Gastrocnemius medialis (tissue), 4 donors: ENCODE measurements around the gene KRTAP3-1.

ENCODE experiments used
- POLR2A ChIP-seq, 2 donors: fragments of 450-650 bp; IDR thresholded peaks; one replicate each; pipeline ENCODE4 v1.6.1; 2017; ENCODE audit warnings: antibody characterized with exemption in 2 of 2, mild to moderate bottlenecking in 2 of 2, moderate library complexity in 2 of 2
- TF ChIP-seq, protein P1 (sequence below), 5 experiments: fragments of 450-650 bp in 3 of 5; fragments of 200-600 bp in 2 of 5; sonication (generic) in 2 of 5; IDR thresholded peaks in 4 of 5; conservative IDR thresholded peaks in 1 of 5; 1 replicate in 4 of 5; 2 replicates in 1 of 5; pipeline ENCODE4 v1.5.1; 2016 to 2019; ENCODE audit warnings: antibody characterized with exemption in 5 of 5, mild to moderate bottlenecking in 3 of 5, moderate library complexity in 3 of 5

DNA sequence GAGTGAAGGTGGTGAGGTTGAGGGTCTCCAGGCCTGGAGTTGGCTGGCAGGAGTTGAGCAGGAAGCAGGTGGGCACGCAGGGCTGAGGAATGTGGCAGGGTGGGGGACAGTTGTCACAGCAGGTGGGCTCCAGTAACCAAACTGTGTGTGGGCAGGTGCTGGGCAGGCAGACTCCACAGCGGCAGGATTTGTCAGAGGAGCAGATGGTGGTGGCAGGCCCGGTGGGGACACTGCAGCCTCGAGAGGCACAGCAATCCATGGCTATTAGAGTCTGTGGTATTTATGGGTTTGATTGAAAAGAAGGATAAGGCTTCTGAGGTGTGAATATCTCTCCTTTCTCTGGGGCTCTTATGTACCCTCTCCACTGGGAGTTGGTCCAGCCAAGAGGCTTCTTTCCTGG lies 15.1 kb downstream of the KRTAP3-1 start, which contains the start of gene KRTAP3-3:
- TF ChIP-seq, protein P1, sequence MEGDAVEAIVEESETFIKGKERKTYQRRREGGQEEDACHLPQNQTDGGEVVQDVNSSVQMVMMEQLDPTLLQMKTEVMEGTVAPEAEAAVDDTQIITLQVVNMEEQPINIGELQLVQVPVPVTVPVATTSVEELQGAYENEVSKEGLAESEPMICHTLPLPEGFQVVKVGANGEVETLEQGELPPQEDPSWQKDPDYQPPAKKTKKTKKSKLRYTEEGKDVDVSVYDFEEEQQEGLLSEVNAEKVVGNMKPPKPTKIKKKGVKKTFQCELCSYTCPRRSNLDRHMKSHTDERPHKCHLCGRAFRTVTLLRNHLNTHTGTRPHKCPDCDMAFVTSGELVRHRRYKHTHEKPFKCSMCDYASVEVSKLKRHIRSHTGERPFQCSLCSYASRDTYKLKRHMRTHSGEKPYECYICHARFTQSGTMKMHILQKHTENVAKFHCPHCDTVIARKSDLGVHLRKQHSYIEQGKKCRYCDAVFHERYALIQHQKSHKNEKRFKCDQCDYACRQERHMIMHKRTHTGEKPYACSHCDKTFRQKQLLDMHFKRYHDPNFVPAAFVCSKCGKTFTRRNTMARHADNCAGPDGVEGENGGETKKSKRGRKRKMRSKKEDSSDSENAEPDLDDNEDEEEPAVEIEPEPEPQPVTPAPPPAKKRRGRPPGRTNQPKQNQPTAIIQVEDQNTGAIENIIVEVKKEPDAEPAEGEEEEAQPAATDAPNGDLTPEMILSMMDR (IDR thresholded peaks at IDR 0.05 in 4 of 5, conservative IDR thresholded peaks at IDR 0.05 in 1 of 5), result no peak
- no peak for TF ChIP-seq POLR2A (IDR thresholded peaks at IDR 0.05)
